ENCODE measurements around the gene OTOGL. TPM values are rescaled to one million over a fixed set of nuclear protein-coding genes. Genes with fewer than 3 reads are reported as not detected.
A peak's percentile ranks its signal among the peaks of the same experiment; 100 is the strongest.

OTOGL gene
- total RNA-seq, 1 experiment from 2014 or later = not detected

DNA sequence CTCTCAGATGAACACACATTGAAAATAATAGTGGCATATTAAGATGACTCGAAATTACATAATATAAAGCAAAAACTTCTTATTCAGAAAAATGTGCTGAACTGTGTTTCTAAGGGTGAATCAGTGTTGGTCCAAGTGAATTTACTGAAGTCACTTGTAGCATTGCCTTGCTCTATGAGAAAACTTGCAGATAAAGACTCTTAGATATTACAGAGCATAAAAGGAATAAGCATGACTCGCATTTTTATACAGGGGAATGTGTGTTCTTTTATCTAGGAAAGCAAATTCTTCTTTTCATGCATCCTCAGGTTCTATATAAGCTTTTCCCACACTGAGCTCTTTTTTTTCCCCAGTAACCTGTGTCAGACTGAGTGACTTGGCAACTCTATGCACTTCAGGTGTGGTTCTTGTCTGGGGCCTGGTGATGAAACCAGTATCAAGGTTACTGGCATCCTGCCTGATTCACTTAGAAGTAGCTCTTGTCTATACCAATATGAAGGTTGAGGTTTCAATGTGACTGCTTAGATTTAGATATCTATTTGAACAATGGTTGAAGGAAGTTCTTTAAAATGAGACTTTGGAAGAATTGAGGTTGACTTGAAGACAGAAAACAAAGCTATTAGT lies 76.1 kb downstream of the OTOGL start:
- Histone ChIP-seq H3K9me2 (ENCODE audit: insufficient read depth) (0 out of 2 replicates have a peak, but pooled peaks cover 4% of the 10 kb centered on the region), H3K4me3 (no peak overlapping the region), H3K79me2 (ENCODE audit: low read depth) (no peaks in the 10 kb centered on the region), H2AFZ (no peak overlapping the region), H3K27ac (peak overlapping the region; percentile 47), H4K20me1 (ENCODE audit: insufficient read depth) (no peaks in the 10 kb centered on the region), H3F3A (ENCODE audit: insufficient read depth, low read depth) (no peaks in the 10 kb centered on the region), H3K36me3 (ENCODE audit: low read depth) (no peaks in the 10 kb centered on the region), H3K27me3 (ENCODE audit: insufficient read depth, low read depth) (no peaks in the 10 kb centered on the region), H3K4me2 (no peak overlapping the region), H3K4me1 (replicated peaks; ENCODE audit: insufficient read depth) (0 out of 2 replicates have a peak, but pooled peaks cover 6% of the 10 kb centered on the region), H3K9me3 (ENCODE audit: insufficient read depth, low read depth) (no peaks in the 10 kb centered on the region)
- POLR2A ChIA-PET (ENCODE audit: unreplicated experiment) = interaction anchor here (0.5 kb wide), 1 partner anchor 240 kb away, joined by 3 read pairs; no protein-coding TSS in a partner anchor
- DNase-seq = peak; percentile 8 to 48
- intact Hi-C loops (cut with micrococcal nuclease; ENCODE audit: unreplicated experiment) = no loop called here
- BruUV-seq (replicated peaks) = no TSS peak
- TF ChIP-seq EZH2 (IDR thresholded peaks at IDR 0.05; ENCODE audit: low read depth) = no peak
- TF ChIP-seq, protein P1, sequence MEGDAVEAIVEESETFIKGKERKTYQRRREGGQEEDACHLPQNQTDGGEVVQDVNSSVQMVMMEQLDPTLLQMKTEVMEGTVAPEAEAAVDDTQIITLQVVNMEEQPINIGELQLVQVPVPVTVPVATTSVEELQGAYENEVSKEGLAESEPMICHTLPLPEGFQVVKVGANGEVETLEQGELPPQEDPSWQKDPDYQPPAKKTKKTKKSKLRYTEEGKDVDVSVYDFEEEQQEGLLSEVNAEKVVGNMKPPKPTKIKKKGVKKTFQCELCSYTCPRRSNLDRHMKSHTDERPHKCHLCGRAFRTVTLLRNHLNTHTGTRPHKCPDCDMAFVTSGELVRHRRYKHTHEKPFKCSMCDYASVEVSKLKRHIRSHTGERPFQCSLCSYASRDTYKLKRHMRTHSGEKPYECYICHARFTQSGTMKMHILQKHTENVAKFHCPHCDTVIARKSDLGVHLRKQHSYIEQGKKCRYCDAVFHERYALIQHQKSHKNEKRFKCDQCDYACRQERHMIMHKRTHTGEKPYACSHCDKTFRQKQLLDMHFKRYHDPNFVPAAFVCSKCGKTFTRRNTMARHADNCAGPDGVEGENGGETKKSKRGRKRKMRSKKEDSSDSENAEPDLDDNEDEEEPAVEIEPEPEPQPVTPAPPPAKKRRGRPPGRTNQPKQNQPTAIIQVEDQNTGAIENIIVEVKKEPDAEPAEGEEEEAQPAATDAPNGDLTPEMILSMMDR (conservative IDR thresholded peaks at IDR 0.05) = no peak
- CTCF ChIA-PET = no interaction called here

DNA sequence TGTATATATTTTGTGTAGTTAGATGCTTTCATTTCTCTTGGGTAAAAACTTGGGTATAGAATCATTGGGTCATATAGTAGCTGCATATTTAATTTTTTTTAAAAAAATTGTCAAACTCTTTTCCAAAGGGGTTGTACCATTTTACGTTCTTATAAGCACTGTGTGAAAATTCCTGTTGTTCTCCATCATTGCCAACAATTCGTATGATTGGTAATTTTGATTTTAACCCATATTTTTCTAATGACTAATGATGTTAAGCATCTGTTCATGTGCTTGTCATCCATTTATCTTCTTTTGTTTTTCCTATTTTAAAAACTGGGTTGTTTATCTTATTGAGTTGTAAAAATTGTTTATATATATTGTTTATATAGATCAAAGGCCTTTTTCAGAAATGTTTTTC lies 77.4 kb downstream of the OTOGL start:
- Histone ChIP-seq H3K27me3 (ENCODE audit: insufficient read depth, low read depth) (no peaks in the 10 kb centered on the region), H3K27ac (no peak overlapping the region), H3K4me1 (replicated peaks; ENCODE audit: insufficient read depth) (0 out of 2 replicates have a peak, but pooled peaks cover 6% of the 10 kb centered on the region), H3K9me2 (ENCODE audit: insufficient read depth) (0 out of 2 replicates have a peak, but pooled peaks cover 4% of the 10 kb centered on the region), H4K20me1 (ENCODE audit: insufficient read depth) (no peaks in the 10 kb centered on the region), H3K4me2 (no peak overlapping the region), H3F3A (ENCODE audit: insufficient read depth, low read depth) (no peaks in the 10 kb centered on the region), H2AFZ (no peak overlapping the region), H3K4me3 (no peak overlapping the region), H3K9me3 (ENCODE audit: insufficient read depth, low read depth) (no peaks in the 10 kb centered on the region), H3K36me3 (ENCODE audit: low read depth) (no peaks in the 10 kb centered on the region), H3K79me2 (ENCODE audit: low read depth) (no peaks in the 10 kb centered on the region)
- DNase-seq = no peak
- ChIA-PET CTCF (no interaction called here), POLR2A (ENCODE audit: unreplicated experiment) (no interaction called here)
- TF ChIP-seq, protein P1 (conservative IDR thresholded peaks at IDR 0.05) = no peak
- no peak for TF ChIP-seq EZH2 (IDR thresholded peaks at IDR 0.05; ENCODE audit: low read depth)
- intact Hi-C loops (cut with micrococcal nuclease; ENCODE audit: unreplicated experiment) = no loop called here
- no TSS peak for BruUV-seq (replicated peaks)

DNA sequence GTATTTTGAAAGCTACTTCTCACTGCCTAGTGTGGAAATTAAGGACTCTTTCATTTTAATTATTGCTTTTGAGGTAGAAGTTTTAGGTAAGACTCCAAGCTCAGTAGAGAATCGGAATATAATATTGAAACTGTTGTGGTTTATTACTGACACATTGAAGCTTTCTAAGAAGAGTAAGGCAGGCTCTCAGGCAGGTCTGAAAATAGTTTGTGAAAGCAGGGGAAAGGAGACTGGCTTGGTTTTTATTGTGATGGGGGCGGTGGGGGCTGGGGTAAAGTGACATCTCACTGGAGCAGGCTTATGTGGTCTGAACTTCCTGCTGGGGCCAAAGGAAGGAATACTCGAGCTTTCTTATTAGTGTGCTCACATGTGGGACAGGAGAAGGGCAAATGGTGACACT lies 79.5 kb downstream of the OTOGL start:
- H3K27ac ChIP-seq = no peak overlapping the region
- H3K4me3 ChIP-seq = no peak overlapping the region
- H3K4me1 ChIP-seq (replicated peaks; ENCODE audit: insufficient read depth) = 0 out of 2 replicates have a peak, but pooled peaks cover 6% of the 10 kb centered on the region
- no peak overlapping the region for H2AFZ ChIP-seq
- intact Hi-C loops (cut with micrococcal nuclease; ENCODE audit: unreplicated experiment) = no loop called here
- ChIA-PET CTCF (no interaction called here), POLR2A (ENCODE audit: unreplicated experiment) (no interaction called here)
- no peaks in the 10 kb centered on the region for H3K36me3 ChIP-seq (ENCODE audit: low read depth)
- no peaks in the 10 kb centered on the region for H3K79me2 ChIP-seq (ENCODE audit: low read depth)
- BruUV-seq (replicated peaks) = no TSS peak
- H3K9me2 ChIP-seq (ENCODE audit: insufficient read depth) = 0 out of 2 replicates have a peak, but pooled peaks cover 4% of the 10 kb centered on the region
- DNase-seq = no peak
- TF ChIP-seq, protein P1 (conservative IDR thresholded peaks at IDR 0.05) = no peak
- no peak for TF ChIP-seq EZH2 (IDR thresholded peaks at IDR 0.05; ENCODE audit: low read depth)
- H3K4me2 ChIP-seq = no peak overlapping the region
- no peaks in the 10 kb centered on the region for H3F3A ChIP-seq (ENCODE audit: insufficient read depth, low read depth)
- no peaks in the 10 kb centered on the region for H3K9me3 ChIP-seq (ENCODE audit: insufficient read depth, low read depth)
- H4K20me1 ChIP-seq (ENCODE audit: insufficient read depth) = no peaks in the 10 kb centered on the region
- H3K27me3 ChIP-seq (ENCODE audit: insufficient read depth, low read depth) = no peaks in the 10 kb centered on the region
